IMR-90 (cell line): ENCODE data around the gene TEDC1. TPM values are rescaled to one million over a fixed set of nuclear protein-coding genes. Genes with fewer than 3 reads are reported as not detected.

ENCODE experiments used
- ATAC-seq: fragments of 200-7000 bp; cut with Tn5 transposase; 2 replicates; pipeline ENCODE4 v1.9.1; 2020; ENCODE audit warnings: low read depth, mild to moderate bottlenecking, moderate library complexity
- BruUV-seq: library from RNA; stranded (reverse); fragments of 400-500 nt; replicated peaks from 2 replicates; lab custom pipeline; 2021; lab: Mats Ljungman, UMichigan
- CTCF ChIA-PET: fragments of 300-600 bp; formaldehyde crosslinking; extraction: SDS; loops from one replicate; lab custom pipeline; 2021; ENCODE audit warnings: antibody characterized with exemption; lab: Yijun Ruan, JAX
- POLR2A ChIA-PET: fragments of 300-600 bp; sonication (Branson Sonifier 250); formaldehyde crosslinking; loops from one replicate; lab custom pipeline; 2022; ENCODE audit warnings: antibody characterized with exemption; ENCODE audit not compliant: unreplicated experiment; lab: Charles Lee
- DNase-seq: peaks from one replicate; pipeline ENCODE4 v3.0.0; 2013
- H2AFZ ChIP-seq: replicated peaks from 2 replicates; pipeline ENCODE3; 2013; ENCODE audit warnings: low read length, mild to moderate bottlenecking; ENCODE audit not compliant: poor library complexity
- H2AK5ac ChIP-seq: 2 replicates; pipeline ENCODE4 v1.6.1; 2013; ENCODE audit warnings: low read depth, low read length, inconsistent platforms
- H2AK9ac ChIP-seq: replicated peaks from 2 replicates; pipeline ENCODE3; 2013; ENCODE audit warnings: mild to moderate bottlenecking, low read depth, low read length, moderate library complexity; ENCODE audit not compliant: poor library complexity
- H2BK120ac ChIP-seq: 2 replicates; pipeline ENCODE4 v1.6.1; 2013; ENCODE audit warnings: low read depth, low read length, inconsistent platforms
- H2BK15ac ChIP-seq: 3 replicates; pipeline ENCODE4 v1.6.1; 2013; ENCODE audit warnings: low read depth, low read length, inconsistent platforms
- H2BK20ac ChIP-seq: 2 replicates; pipeline ENCODE4 v1.6.1; 2013; ENCODE audit warnings: low read depth, mild to moderate bottlenecking, inconsistent platforms, low read length, moderate library complexity
- H2BK5ac ChIP-seq: 2 replicates; pipeline ENCODE4 v1.6.1; 2013; ENCODE audit warnings: mild to moderate bottlenecking, low read depth, low read length, inconsistent platforms; ENCODE audit not compliant: poor library complexity, severe bottlenecking
- H3K14ac ChIP-seq: replicated peaks from 2 replicates; pipeline ENCODE4 v1.6.1; 2013; ENCODE audit warnings: low read depth, low read length, inconsistent platforms
- H3K18ac ChIP-seq: 2 replicates; pipeline ENCODE4 v1.6.1; 2013; ENCODE audit warnings: low read depth, low read length, control low read depth
- H3K23ac ChIP-seq: 2 replicates; pipeline ENCODE4 v1.6.1; 2013; ENCODE audit warnings: low read depth, low read length, inconsistent platforms
- H3K27ac ChIP-seq: 2 replicates; pipeline ENCODE4 v1.5.1; 2013; ENCODE audit warnings: mild to moderate bottlenecking, control low read depth, low read length; ENCODE audit not compliant: insufficient read depth
- H3K27me3 ChIP-seq: 2 replicates; pipeline ENCODE4 v1.6.1; 2013; ENCODE audit warnings: low read length; ENCODE audit not compliant: control insufficient read depth, insufficient read depth
- H3K36me3 ChIP-seq: 2 replicates; pipeline ENCODE4 v1.6.1; 2013; ENCODE audit warnings: low read length, mixed read lengths; ENCODE audit not compliant: control insufficient read depth, insufficient read depth
- H3K4ac ChIP-seq: 2 replicates; pipeline ENCODE4 v1.6.1; 2013; ENCODE audit warnings: low read depth, low read length, inconsistent platforms
- H3K4me1 ChIP-seq: 2 replicates; pipeline ENCODE4 v1.6.1; 2013; ENCODE audit warnings: low read length, mixed read lengths; ENCODE audit not compliant: control insufficient read depth, insufficient read depth
- H3K4me2 ChIP-seq: 2 replicates; pipeline ENCODE4 v1.6.1; 2013; ENCODE audit warnings: low read depth, mild to moderate bottlenecking, control low read depth, low read length, moderate library complexity
- H3K4me3 ChIP-seq: 2 replicates; pipeline ENCODE4 v1.5.1; 2013; ENCODE audit warnings: low read depth, mild to moderate bottlenecking, control low read depth, low read length, moderate library complexity; ENCODE audit not compliant: insufficient read depth
- H3K56ac ChIP-seq: 2 replicates; pipeline ENCODE4 v1.6.1; 2013; ENCODE audit warnings: low read length, inconsistent platforms; ENCODE audit not compliant: insufficient read depth; ENCODE audit errors: extremely low read depth
- H3K79me1 ChIP-seq, 2 experiments: 2 replicates each; pipeline ENCODE4 v1.6.1; 2013; ENCODE audit warnings: low read length in 2 of 2, inconsistent platforms in 1 of 2, low read depth in 1 of 2
- H3K9ac ChIP-seq: 2 replicates; pipeline ENCODE4 v1.6.1; 2013; ENCODE audit warnings: low read depth, low read length, control low read depth
- H3K9me1 ChIP-seq: 2 replicates; pipeline ENCODE4 v1.6.1; 2013; ENCODE audit warnings: low read length, inconsistent platforms; ENCODE audit not compliant: insufficient read depth
- H3K9me3 ChIP-seq: 2 replicates; pipeline ENCODE4 v1.6.1; 2013; ENCODE audit warnings: low read length; ENCODE audit not compliant: control insufficient read depth, insufficient read depth
- H4K20me1 ChIP-seq: 2 replicates; pipeline ENCODE4 v1.6.1; 2013; ENCODE audit warnings: low read length, inconsistent platforms; ENCODE audit not compliant: insufficient read depth
- H4K5ac ChIP-seq: 2 replicates; pipeline ENCODE4 v1.6.1; 2013; ENCODE audit warnings: mild to moderate bottlenecking, low read depth, low read length, control low read depth
- H4K8ac ChIP-seq, 2 experiments: 2 replicates each; pipeline ENCODE4 v1.6.1; 2013; ENCODE audit warnings: low read depth in 2 of 2, low read length in 2 of 2, control low read depth in 1 of 2, inconsistent platforms in 1 of 2
- H4K91ac ChIP-seq: 2 replicates; pipeline ENCODE4 v1.6.1; 2013; ENCODE audit warnings: low read depth, low read length, inconsistent platforms; ENCODE audit not compliant: insufficient read depth
- CEBPB ChIP-seq: IDR thresholded peaks from 2 replicates; pipeline ENCODE4 v1.6.1; 2012; ENCODE audit warnings: low read depth, low read length, improper control_type of control experiment
- FOS ChIP-seq: fragments of 150-350 bp; IDR thresholded peaks from 2 replicates; pipeline ENCODE4 v1.6.1; 2016; ENCODE audit warnings: low read depth, low read length
- MXI1 ChIP-seq: IDR thresholded peaks from 2 replicates; pipeline ENCODE4 v1.6.1; 2012; ENCODE audit warnings: low read depth, mild to moderate bottlenecking, low read length, moderate library complexity, borderline replicate concordance
- NFE2L2 ChIP-seq: fragments of 150-350 bp; IDR thresholded peaks from 2 replicates; pipeline ENCODE4 v1.6.1; 2016; ENCODE audit warnings: low read depth, mild to moderate bottlenecking, low read length
- RAD21 ChIP-seq: IDR thresholded peaks from 2 replicates; pipeline ENCODE4 v1.6.1; 2012; ENCODE audit warnings: low read length, improper control_type of control experiment
- WGBS, 2 experiments: methylation state at CpG; one replicate each; pipeline versions ENCODE4 v1.1.5 to v1.1.7; 2013; ENCODE audit warnings: missing lambda C conversion rate in 2 of 2; ENCODE audit not compliant: insufficient read length in 1 of 2; ENCODE audit errors: extremely low coverage in 2 of 2; 5-methylcytosine and 5-hydroxymethylcytosine counted together
- dilution Hi-C: fragments of 300-500 bp; cut with HindIII; formaldehyde crosslinking; loops from one replicate; pipeline ENCODE4 v1.14.3; 2018; ENCODE audit warnings: low sequenced_read_pairs; ENCODE audit not compliant: unreplicated experiment
- in situ Hi-C: fragments of 300-500 bp; cut with MboI; formaldehyde crosslinking; loops from 3 replicates; pipeline ENCODE4 v1.14.3; 2019; ENCODE audit warnings: low sequenced_read_pairs, inconsistent platforms, mixed read lengths
- intact Hi-C: fragments of 100-400 bp; cut with micrococcal nuclease; formaldehyde crosslinking; loops from 2 replicates; pipeline ENCODE4 v1.10.0; 2022
- polyA plus RNA-seq, 3 experiments: library from polyadenylated mRNA; depleted of rRNA; stranded (reverse); fragments of >200 nt; gene quantifications; 2 replicates each; pipeline ENCODE4 v1.2.3, GENCODE V29; 2012; ENCODE audit warnings: low replicate concordance in 1 of 3
- total RNA-seq: library from RNA; depleted of rRNA; stranded (reverse); fragments of >200 nt; gene quantifications from 2 replicates; pipeline ENCODE4 v1.2.3, GENCODE V29; 2012; rRNA removed
- TF ChIP-seq, protein P1 (sequence below): conservative IDR thresholded peaks from 2 replicates; pipeline ENCODE4 v1.5.1; 2012; ENCODE audit warnings: mild to moderate bottlenecking, low read depth, low read length, improper control_type of control experiment

TEDC1 gene
- total and polyA plus RNA-seq, 2 of the 4 experiments (the other 2 are of a cell fraction): 5.7 to 6.4 TPM

DNA sequence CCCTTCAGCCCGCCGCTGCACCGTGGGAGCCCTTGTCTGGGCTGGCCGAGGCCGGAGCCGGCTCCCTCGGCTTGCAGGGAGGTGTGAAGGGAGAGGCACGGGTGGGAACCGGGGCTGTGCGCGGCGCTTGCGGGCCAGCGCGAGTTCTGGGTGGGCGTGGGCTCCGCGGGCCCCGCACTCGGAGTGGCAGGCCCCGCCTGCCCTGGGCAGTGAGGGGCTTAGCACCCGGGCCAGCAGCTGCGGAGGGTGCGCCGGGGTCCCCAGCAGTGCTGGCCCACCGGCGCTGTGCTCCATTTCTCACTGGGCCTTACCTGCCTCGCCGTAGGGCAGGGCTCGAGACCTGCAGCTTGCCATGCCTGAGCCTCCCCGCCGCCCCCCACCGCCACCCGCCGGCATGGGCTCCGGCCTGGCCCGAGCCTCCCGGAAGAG, 56.7 kb downstream of the TEDC1 start:
- ChIA-PET POLR2A (no interaction called here), CTCF (interaction anchor here (1.6 kb wide), 1 partner anchor 15 kb away, joined by 3 read pairs; no protein-coding TSS in a partner anchor)
- H3K27ac ChIP-seq: no peak overlapping the region

More for the DNA sequence above, 56.7 kb downstream of the TEDC1 start:
- H3K9me3 ChIP-seq: peaks cover 1% of the 10 kb centered on the region; the same call in 1 of the 2 replicates
- no peaks in the 10 kb centered on the region for H4K20me1 ChIP-seq
- TF ChIP-seq MXI1 (no peak), NFE2L2 (no peak), FOS (no peak), CEBPB (no peak), RAD21 (no peak)
- TF ChIP-seq, protein P1, sequence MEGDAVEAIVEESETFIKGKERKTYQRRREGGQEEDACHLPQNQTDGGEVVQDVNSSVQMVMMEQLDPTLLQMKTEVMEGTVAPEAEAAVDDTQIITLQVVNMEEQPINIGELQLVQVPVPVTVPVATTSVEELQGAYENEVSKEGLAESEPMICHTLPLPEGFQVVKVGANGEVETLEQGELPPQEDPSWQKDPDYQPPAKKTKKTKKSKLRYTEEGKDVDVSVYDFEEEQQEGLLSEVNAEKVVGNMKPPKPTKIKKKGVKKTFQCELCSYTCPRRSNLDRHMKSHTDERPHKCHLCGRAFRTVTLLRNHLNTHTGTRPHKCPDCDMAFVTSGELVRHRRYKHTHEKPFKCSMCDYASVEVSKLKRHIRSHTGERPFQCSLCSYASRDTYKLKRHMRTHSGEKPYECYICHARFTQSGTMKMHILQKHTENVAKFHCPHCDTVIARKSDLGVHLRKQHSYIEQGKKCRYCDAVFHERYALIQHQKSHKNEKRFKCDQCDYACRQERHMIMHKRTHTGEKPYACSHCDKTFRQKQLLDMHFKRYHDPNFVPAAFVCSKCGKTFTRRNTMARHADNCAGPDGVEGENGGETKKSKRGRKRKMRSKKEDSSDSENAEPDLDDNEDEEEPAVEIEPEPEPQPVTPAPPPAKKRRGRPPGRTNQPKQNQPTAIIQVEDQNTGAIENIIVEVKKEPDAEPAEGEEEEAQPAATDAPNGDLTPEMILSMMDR: no peak
- H3K18ac ChIP-seq: no peak overlapping the region
- in situ Hi-C loops (no loop called here), intact Hi-C loops (no loop called here), dilution Hi-C loops (no loop called here)
- H2BK20ac ChIP-seq: no peak overlapping the region
- H3K79me1 ChIP-seq: no peaks in the 10 kb centered on the region
- no peak overlapping the region for H4K91ac ChIP-seq
- H3K23ac ChIP-seq: no peak overlapping the region
- no peak overlapping the region for H2AK9ac ChIP-seq
- no peaks in the 10 kb centered on the region for H3K27me3 ChIP-seq
- no peak overlapping the region for H3K14ac ChIP-seq
- WGBS, 2 experiments: 88% methylated on average over 19 of the region's 38 CpGs; no CpG with 5 or more reads in 1 of the 2 experiments
- no peak overlapping the region for H2AFZ ChIP-seq
- H2BK15ac ChIP-seq: no peak overlapping the region
- no peak overlapping the region for H3K56ac ChIP-seq
- H3K4me2 ChIP-seq: no peak overlapping the region
- H3K9ac ChIP-seq: no peak overlapping the region
- no peaks in the 10 kb centered on the region for H3K36me3 ChIP-seq
- BruUV-seq: no TSS peak
- ATAC-seq: no peak
- no peak for DNase-seq
- H3K9me1 ChIP-seq: no peaks in the 10 kb centered on the region
- no peak overlapping the region for H4K8ac ChIP-seq
- no peak overlapping the region for H3K4me3 ChIP-seq
- no peak overlapping the region for H2BK5ac ChIP-seq
- H2AK5ac ChIP-seq: no peak overlapping the region
- H2BK120ac ChIP-seq: no peak overlapping the region
- no peaks in the 10 kb centered on the region for H3K4me1 ChIP-seq
- H4K5ac ChIP-seq: no peak overlapping the region
- no peak overlapping the region for H3K4ac ChIP-seq

Other genes starting within 250 kb of the TEDC1 start
- 31.4 and 43.9 TPM in 2 replicates for gene BTBD6, start 242.7 kb upstream of the TEDC1 start, total RNA-seq
- 33.9 and 37.4 TPM in 2 replicates for gene BTBD6, start 242.7 kb upstream of the TEDC1 start, polyA plus RNA-seq (2012; rRNA removed)
- gene BRF1, start 190.2 kb upstream of the TEDC1 start, total RNA-seq: 12.4 and 13.3 TPM in 2 replicates
- gene BRF1, start 190.2 kb upstream of the TEDC1 start, polyA plus RNA-seq (2012; rRNA removed): 16.4 and 16.7 TPM in 2 replicates
- gene PACS2, start 176.5 kb upstream of the TEDC1 start, total RNA-seq: 15.3 and 15.6 TPM in 2 replicates
- 32.2 and 35.1 TPM in 2 replicates for gene PACS2, start 176.5 kb upstream of the TEDC1 start, polyA plus RNA-seq (2012; rRNA removed)
- under 0.01 and 0.18 TPM in 2 replicates for gene TEX22, start 92.7 kb upstream of the TEDC1 start, total RNA-seq
- gene TEX22, start 92.7 kb upstream of the TEDC1 start, polyA plus RNA-seq (2012; rRNA removed): 0.10 and 0.11 TPM in 2 replicates
- gene MTA1, start 71.4 kb upstream of the TEDC1 start, total RNA-seq: 19.4 and 21.5 TPM in 2 replicates
- gene MTA1, start 71.4 kb upstream of the TEDC1 start, polyA plus RNA-seq (2012; rRNA removed): 61.6 and 74.5 TPM in 2 replicates
- 18.1 and 20.3 TPM in 2 replicates for gene CRIP2, start 16.4 kb upstream of the TEDC1 start, total RNA-seq
- gene CRIP2, start 16.4 kb upstream of the TEDC1 start, polyA plus RNA-seq (2012; rRNA removed): 123 and 149 TPM in 2 replicates
- not detected in 2 replicates for gene CRIP1, start 4.4 kb upstream of the TEDC1 start, total RNA-seq
- 0.21 and 1.0 TPM in 2 replicates for gene CRIP1, start 4.4 kb upstream of the TEDC1 start, polyA plus RNA-seq (2012; rRNA removed)
- 2.7 and 3.9 TPM in 2 replicates for gene TMEM121, start 35.3 kb downstream of the TEDC1 start, total RNA-seq
- gene TMEM121, start 35.3 kb downstream of the TEDC1 start, polyA plus RNA-seq (2012; rRNA removed): 6.3 and 8.5 TPM in 2 replicates